Fibroblast of pulmonary artery (primary cell): Measurements from ENCODE around the gene CACNA1C.

Experiments used
- DNase-seq: peaks from one replicate; pipeline ENCODE4 v3.0.0-alpha.2; 2010; ENCODE audit warnings: low read depth
- H3K4me3 ChIP-seq: replicated peaks from 2 replicates; pipeline ENCODE4 v1.5.1; 2011; ENCODE audit warnings: low read depth, mild to moderate bottlenecking, control low read depth, low read length, moderate library complexity
- TF ChIP-seq, protein P1 (sequence below): IDR thresholded peaks from 2 replicates; pipeline ENCODE4 v1.5.1; 2011; ENCODE audit warnings: mild to moderate bottlenecking, control low read depth, low read length, inconsistent platforms; ENCODE audit errors: missing control alignments

CACNA1C gene

GRCh38 chr12:2494486-2495192 lies 441.9 kb downstream of the CACNA1C start:
- peak; percentile 59 for DNase-seq
- no peak overlapping the region for H3K4me3 ChIP-seq
- TF ChIP-seq, protein P1, sequence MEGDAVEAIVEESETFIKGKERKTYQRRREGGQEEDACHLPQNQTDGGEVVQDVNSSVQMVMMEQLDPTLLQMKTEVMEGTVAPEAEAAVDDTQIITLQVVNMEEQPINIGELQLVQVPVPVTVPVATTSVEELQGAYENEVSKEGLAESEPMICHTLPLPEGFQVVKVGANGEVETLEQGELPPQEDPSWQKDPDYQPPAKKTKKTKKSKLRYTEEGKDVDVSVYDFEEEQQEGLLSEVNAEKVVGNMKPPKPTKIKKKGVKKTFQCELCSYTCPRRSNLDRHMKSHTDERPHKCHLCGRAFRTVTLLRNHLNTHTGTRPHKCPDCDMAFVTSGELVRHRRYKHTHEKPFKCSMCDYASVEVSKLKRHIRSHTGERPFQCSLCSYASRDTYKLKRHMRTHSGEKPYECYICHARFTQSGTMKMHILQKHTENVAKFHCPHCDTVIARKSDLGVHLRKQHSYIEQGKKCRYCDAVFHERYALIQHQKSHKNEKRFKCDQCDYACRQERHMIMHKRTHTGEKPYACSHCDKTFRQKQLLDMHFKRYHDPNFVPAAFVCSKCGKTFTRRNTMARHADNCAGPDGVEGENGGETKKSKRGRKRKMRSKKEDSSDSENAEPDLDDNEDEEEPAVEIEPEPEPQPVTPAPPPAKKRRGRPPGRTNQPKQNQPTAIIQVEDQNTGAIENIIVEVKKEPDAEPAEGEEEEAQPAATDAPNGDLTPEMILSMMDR, result no peak

GRCh38 chr12:2495417-2496112 lies 442.8 kb downstream of the CACNA1C start:
- TF ChIP-seq, protein P1, result no peak
- no peak for DNase-seq
- H3K4me3 ChIP-seq, result no peak overlapping the region

GRCh38 chr12:2498964-2499500 lies 446.2 kb downstream of the CACNA1C start:
- no peak for DNase-seq
- no peak overlapping the region for H3K4me3 ChIP-seq
- TF ChIP-seq, protein P1, result no peak

- TF ChIP-seq, protein P1, result no peak
- no peak for DNase-seq
Measured at GRCh38 chr12:2501464-2502191, 448.8 kb downstream of the CACNA1C start.

DNA sequence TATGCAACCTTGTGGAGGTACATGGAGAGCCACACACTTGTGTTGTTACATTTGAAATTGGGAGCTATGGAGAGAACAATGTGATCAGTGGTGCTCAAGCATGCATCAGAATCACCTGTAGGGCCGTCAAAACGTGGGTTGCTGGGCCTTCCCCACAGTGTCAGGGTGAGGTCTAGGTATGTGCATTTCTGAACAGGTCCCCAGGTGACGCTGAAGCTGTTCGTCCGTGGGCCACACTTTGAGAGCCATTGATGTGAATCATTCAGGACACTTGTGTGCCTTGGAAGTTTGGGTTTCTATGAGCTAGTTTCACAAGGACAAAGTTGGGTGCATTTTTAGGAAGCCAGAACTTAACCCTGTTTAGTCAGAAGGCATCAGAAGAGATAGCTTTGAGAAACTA lies 450.2 kb downstream of the CACNA1C start:
- TF ChIP-seq, protein P1, result no peak
- no peak overlapping the region for H3K4me3 ChIP-seq
- no peak for DNase-seq

More at GRCh38 chr12:2501464-2502191, 448.8 kb downstream of the CACNA1C start:
- no peak overlapping the region for H3K4me3 ChIP-seq

GRCh38 chr12:2503762-2504161 lies 451.0 kb downstream of the CACNA1C start:
- H3K4me3 ChIP-seq, result no peak overlapping the region
- TF ChIP-seq, protein P1, result no peak
- DNase-seq, result no peak
